ENCODE results near the gene KLHL29.

DNA sequence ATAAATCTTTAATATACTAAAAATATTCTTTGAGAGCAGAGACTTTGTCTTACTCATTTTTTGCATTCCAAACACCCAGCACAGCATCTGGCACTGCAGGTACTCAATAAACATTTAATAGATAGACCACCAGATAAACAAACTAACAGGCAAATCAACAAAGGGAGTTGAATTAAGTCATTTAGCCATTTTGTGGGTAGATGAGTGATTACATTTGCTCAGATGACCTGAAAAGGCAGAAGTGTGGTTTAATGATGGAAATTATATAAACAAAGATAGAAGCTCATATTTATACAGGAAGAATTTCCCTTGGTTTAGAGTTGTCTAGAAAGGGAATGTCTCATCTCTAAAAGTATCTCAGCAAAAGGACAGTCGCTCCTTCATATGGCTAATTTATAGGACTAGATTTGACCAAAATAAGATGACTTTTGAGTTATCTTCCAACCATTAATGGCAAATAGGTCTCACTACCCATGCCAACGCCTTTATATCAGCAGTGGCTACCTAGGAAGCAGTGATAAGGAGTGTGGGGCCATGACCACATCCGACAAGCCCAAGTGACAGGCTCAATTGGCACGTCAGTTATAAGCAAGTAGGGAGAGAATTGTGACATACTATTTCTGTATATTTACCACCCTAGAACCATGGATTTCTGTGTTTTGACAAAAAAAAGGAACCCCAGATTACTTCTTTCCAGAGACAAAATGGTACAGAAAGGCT, 368.5 kb downstream of the KLHL29 start:
- TF ChIP-seq, protein P1, sequence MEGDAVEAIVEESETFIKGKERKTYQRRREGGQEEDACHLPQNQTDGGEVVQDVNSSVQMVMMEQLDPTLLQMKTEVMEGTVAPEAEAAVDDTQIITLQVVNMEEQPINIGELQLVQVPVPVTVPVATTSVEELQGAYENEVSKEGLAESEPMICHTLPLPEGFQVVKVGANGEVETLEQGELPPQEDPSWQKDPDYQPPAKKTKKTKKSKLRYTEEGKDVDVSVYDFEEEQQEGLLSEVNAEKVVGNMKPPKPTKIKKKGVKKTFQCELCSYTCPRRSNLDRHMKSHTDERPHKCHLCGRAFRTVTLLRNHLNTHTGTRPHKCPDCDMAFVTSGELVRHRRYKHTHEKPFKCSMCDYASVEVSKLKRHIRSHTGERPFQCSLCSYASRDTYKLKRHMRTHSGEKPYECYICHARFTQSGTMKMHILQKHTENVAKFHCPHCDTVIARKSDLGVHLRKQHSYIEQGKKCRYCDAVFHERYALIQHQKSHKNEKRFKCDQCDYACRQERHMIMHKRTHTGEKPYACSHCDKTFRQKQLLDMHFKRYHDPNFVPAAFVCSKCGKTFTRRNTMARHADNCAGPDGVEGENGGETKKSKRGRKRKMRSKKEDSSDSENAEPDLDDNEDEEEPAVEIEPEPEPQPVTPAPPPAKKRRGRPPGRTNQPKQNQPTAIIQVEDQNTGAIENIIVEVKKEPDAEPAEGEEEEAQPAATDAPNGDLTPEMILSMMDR (conservative IDR thresholded peaks at IDR 0.05; ENCODE audit: low read depth, low read length) = no peak
- no peak for TF ChIP-seq EZH2 (IDR thresholded peaks at IDR 0.05; ENCODE audit: borderline replicate concordance, low read depth, low read length, poor library complexity, severe bottlenecking)
